ENCODE measurements around the gene MYT1. TPM values are rescaled to one million over a fixed set of nuclear protein-coding genes. Genes with fewer than 3 reads are reported as not detected.

MYT1 gene
- total and polyA plus RNA-seq, 2 of the 8 experiments (the other 6 are each of a cell fraction or from before 2014, with no cell fraction given), result 0.63 to 2.0 TPM

- WGBS, 2 experiments (ENCODE audit: extremely low coverage in 1 of 2, insufficient coverage in 1 of 2, insufficient read length in 1 of 2, insufficient replicate concordance in 2 of 2, low coverage in 1 of 2, low lambda C conversion rate in 2 of 2, missing lambda C conversion rate in 1 of 2), result 83% methylated on average over 14 of the region's 14 CpGs; no CpG with 5 or more reads in 1 of the 2 experiments
- peak in 1 of 2 experiments; percentile 45 for DNase-seq (ENCODE audit: low read depth in 1 of 2, low spot score in 2 of 2)
- H3K9ac ChIP-seq (replicated peaks in 1 of 4; ENCODE audit: extremely low read depth in 1 of 4, low read depth in 3 of 4, low read length in 3 of 4), result 0 out of 7 replicates have a peak overlapping the region, but pooled peaks of 1 of the 4 experiments have one; percentile 13
- TF ChIP-seq HDAC6 (IDR thresholded peaks at IDR 0.05; ENCODE audit: low read depth, low read length), result no peak
- no peak for TF ChIP-seq GTF2F1 (IDR thresholded peaks at IDR 0.05; ENCODE audit: borderline replicate concordance, low read depth, low read length)
- TF ChIP-seq TCF12 (IDR thresholded peaks at IDR 0.05; ENCODE audit: low read depth, low read length), result no peak
- TF ChIP-seq CREB1 (IDR thresholded peaks at IDR 0.05), result no peak
- no peak for TF ChIP-seq POLR2A (IDR thresholded peaks at IDR 0.05; ENCODE audit: control extremely low read depth in 1 of 2, low read depth in 2 of 2, low read length in 2 of 2)
- no peak for TF ChIP-seq TBP (IDR thresholded peaks at IDR 0.05; ENCODE audit: low read depth, low read length)
- TF ChIP-seq EZH2 (IDR thresholded peaks at IDR 0.05; ENCODE audit: low read depth, low read length, severe bottlenecking), result no peak
- TF ChIP-seq JUN (IDR thresholded peaks at IDR 0.05; ENCODE audit: low read depth, low read length), result no peak
- TF ChIP-seq PHF8 (conservative IDR thresholded peaks at IDR 0.05; ENCODE audit: low read depth, low read length), result no peak
- TF ChIP-seq TEAD4 (IDR thresholded peaks at IDR 0.05; ENCODE audit: low read depth, low read length), result no peak
- TF ChIP-seq SP2 (IDR thresholded peaks at IDR 0.05; ENCODE audit: low read length), result no peak
- no peak for TF ChIP-seq BCL11A (IDR thresholded peaks at IDR 0.05; ENCODE audit: low read depth in 2 of 2, low read length in 2 of 2)
- TF ChIP-seq BRCA1 (IDR thresholded peaks at IDR 0.05; ENCODE audit: low read depth, low read length), result no peak
- TF ChIP-seq RNF2 (IDR thresholded peaks at IDR 0.05; ENCODE audit: borderline replicate concordance, low read depth, low read length, missing control alignments, poor library complexity, severe bottlenecking), result no peak
Observed at GRCh38 chr20:64115171-64115911, 48.9 kb upstream of the MYT1 start.

More at GRCh38 chr20:64115171-64115911, 48.9 kb upstream of the MYT1 start:
- Histone ChIP-seq H3K27me3 (replicated peaks in 1 of 4; ENCODE audit: control insufficient read depth in 3 of 4, extremely low read depth in 1 of 4, insufficient read depth in 3 of 4, low read length in 3 of 4) (no peaks in the 10 kb centered on the region), H3K18ac (ENCODE audit: extremely low read depth, low read length) (no peak overlapping the region), H3K14ac (ENCODE audit: insufficient read length) (no peak overlapping the region), H2AFZ (ENCODE audit: low read length) (no peak overlapping the region), H3K23me2 (ENCODE audit: low read depth, low read length) (no peaks in the 10 kb centered on the region), H3K4me3 (ENCODE audit: extremely low read depth in 1 of 4, insufficient read depth in 2 of 4, low read depth in 3 of 4, low read length in 4 of 4) (no peak overlapping the region), H3K4me1 (replicated peaks in 1 of 4; ENCODE audit: control insufficient read depth in 3 of 4, insufficient read depth in 4 of 4, low read length in 3 of 4) (no peaks in the 10 kb centered on the region; a peak in 2 of 7 replicates), H4K8ac (ENCODE audit: extremely low read depth, insufficient read depth, low read length) (no peak overlapping the region), H2BK120ac (replicated peaks; ENCODE audit: low read depth, low read length) (no peak overlapping the region), H3K56ac (replicated peaks; ENCODE audit: insufficient read length, low read depth, low read length) (no peak overlapping the region), H2BK15ac (ENCODE audit: low read length) (no peak overlapping the region), H2BK20ac (ENCODE audit: low read length) (no peak overlapping the region), H2BK12ac (ENCODE audit: low read depth, low read length) (no peak overlapping the region), H4K91ac (replicated peaks; ENCODE audit: insufficient read length, low read length) (no peak overlapping the region), H3K4ac (replicated peaks; ENCODE audit: insufficient read length, low read depth, low read length) (no peak overlapping the region), H3K9me3 (ENCODE audit: insufficient read depth in 2 of 2, low read depth in 1 of 2, low read length in 1 of 2) (no peaks in the 10 kb centered on the region), H4K5ac (ENCODE audit: insufficient read length, low read depth, low read length) (no peak overlapping the region), H3K27ac (ENCODE audit: low read depth, low read length) (no peak overlapping the region), H3K79me1 (ENCODE audit: low read depth, low read length) (no peaks in the 10 kb centered on the region), H3K23ac (ENCODE audit: insufficient read length) (no peak overlapping the region), H3K36me3 (ENCODE audit: control insufficient read depth in 2 of 4, insufficient read depth in 4 of 4, low read length in 3 of 4) (no peaks in the 10 kb centered on the region), H3K4me2 (ENCODE audit: insufficient read depth in 1 of 2, low read depth in 2 of 2, low read length in 2 of 2) (no peak overlapping the region), H4K20me1 (replicated peaks in 1 of 2; ENCODE audit: control insufficient read depth in 1 of 2, insufficient read depth in 2 of 2, low read length in 2 of 2) (peaks cover 0 to 2% of the 10 kb centered on the region in 2 experiments), H3K79me2 (ENCODE audit: control insufficient read depth in 1 of 2, insufficient read depth in 2 of 2, low read length in 2 of 2) (no peaks in the 10 kb centered on the region), H2BK5ac (ENCODE audit: low read depth, low read length) (no peak overlapping the region), H2AK5ac (ENCODE audit: low read depth, low read length) (no peak overlapping the region)
- CTCF ChIA-PET (ENCODE audit: partially characterized antibody), result interaction anchor here (1.0 to 10.1 kb wide), 12 partner anchors 9 to 170 kb away, joined by 3 to 144 read pairs (median 4); partner anchors contain the start of genes LKAAEAR1, OPRL1, PRPF6 and RGS19
- POLR2A ChIA-PET (ENCODE audit: partially characterized antibody), result interaction anchor here (0.6 kb wide), 1 partner anchor 114 kb away, joined by 4 read pairs; no protein-coding TSS in a partner anchor
- no peak for FAIRE-seq

Data from H1 (cell line).